ENCODE measurements around the gene CR1L.

DNA sequence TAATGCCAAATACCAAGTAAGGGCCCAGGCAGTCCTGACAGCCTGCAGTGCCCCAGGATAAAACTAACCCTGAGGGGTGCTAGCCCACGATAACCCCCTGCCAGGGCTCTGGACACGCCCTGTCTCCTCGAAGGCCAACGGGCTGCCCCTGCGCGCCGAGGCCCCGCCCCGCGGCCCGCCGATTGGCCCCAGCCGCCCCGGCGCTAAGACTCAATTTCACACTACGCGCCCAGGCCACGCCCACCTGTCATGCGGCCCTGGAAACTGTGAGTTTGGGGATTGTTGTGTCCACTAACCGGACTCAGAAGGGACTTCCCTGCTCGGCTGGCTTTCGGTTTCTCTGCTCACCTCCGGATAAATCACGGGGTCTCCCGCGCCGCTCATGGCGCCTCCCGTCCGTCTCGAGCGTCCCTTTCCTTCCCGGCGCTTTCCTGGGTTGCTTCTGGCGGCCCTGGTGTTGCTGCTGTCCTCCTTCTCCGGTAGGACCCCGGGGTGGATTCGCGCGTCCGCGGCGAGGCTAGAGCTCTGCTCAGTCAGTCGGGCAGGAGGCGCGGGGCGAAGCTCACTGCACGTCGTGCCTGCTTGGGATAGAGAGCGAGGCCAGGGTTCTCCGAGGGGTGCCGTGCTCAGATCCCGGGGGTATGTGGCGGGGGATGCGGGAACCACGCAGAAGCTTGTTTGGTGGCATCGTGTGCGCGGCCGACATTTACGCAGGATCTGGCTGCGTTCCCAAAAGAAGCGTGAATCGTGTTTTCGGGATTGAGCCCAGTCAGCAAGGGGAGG lies at the start of gene CR1L:
- TF ChIP-seq POLR2AphosphoS5 (IDR thresholded peaks at IDR 0.05; ENCODE audit: low read depth, low read length) (no peak), TAF1 (IDR thresholded peaks at IDR 0.05; ENCODE audit: borderline replicate concordance, insufficient read depth, low read length) (no peak)
